ENCODE measurements around the gene CLCN7. TPM values are rescaled to one million over a fixed set of nuclear protein-coding genes. Genes with fewer than 3 reads are reported as not detected.

CLCN7 gene
- total RNA-seq, 4 donors from 2014 or later: 46.3 to 140 (median 72.4) TPM

- no peak overlapping the region for H3K4me3 ChIP-seq (ENCODE audit: low read depth, poor library complexity, severe bottlenecking)
- no peak for DNase-seq (ENCODE audit: low spot score in 2 of 2)
- WGBS, 2 donors: 95 to 98% methylated on average over 12 to 21 of the region's 21 CpGs
- TF ChIP-seq POLR2A (IDR thresholded peaks at IDR 0.05) (no peak), CTCF (IDR thresholded peaks at IDR 0.05) (no peak)
- intact Hi-C loops (cut with DNase I; ENCODE audit: low total_unique reads): no loop called here
Measured at GRCh38 chr16:1450841-1451240, 24.0 kb downstream of the CLCN7 start.

GRCh38 chr16:1450218-1450617 is 24.6 kb downstream of the CLCN7 start:
- no peak for DNase-seq (ENCODE audit: low spot score in 2 of 2)
- TF ChIP-seq POLR2A (IDR thresholded peaks at IDR 0.05): no peak
- no peak for TF ChIP-seq CTCF (IDR thresholded peaks at IDR 0.05)
- H3K4me3 ChIP-seq (ENCODE audit: low read depth, poor library complexity, severe bottlenecking): no peak overlapping the region
- WGBS, 2 donors: 93% methylated on average over 14 to 25 of the region's 29 CpGs
- intact Hi-C loops (cut with DNase I; ENCODE audit: low total_unique reads): no loop called here

- TF ChIP-seq POLR2A (IDR thresholded peaks at IDR 0.05): no peak
- no peak for TF ChIP-seq CTCF (IDR thresholded peaks at IDR 0.05)
- 92 to 94% methylated on average over 20 to 25 of the region's 25 CpGs for WGBS, 2 donors
- no peak for DNase-seq (ENCODE audit: low spot score in 2 of 2)
- no peak overlapping the region for H3K4me3 ChIP-seq (ENCODE audit: low read depth, poor library complexity, severe bottlenecking)
- intact Hi-C loops (cut with DNase I; ENCODE audit: low total_unique reads): no loop called here
Measured at GRCh38 chr16:1449201-1449788, 25.5 kb downstream of the CLCN7 start.

- no peak overlapping the region for H3K4me3 ChIP-seq (ENCODE audit: low read depth, poor library complexity, severe bottlenecking)
- no peak for TF ChIP-seq POLR2A (IDR thresholded peaks at IDR 0.05)
- no peak for TF ChIP-seq CTCF (IDR thresholded peaks at IDR 0.05)
- WGBS, 2 donors: 85 to 89% methylated on average over 21 to 28 of the region's 30 CpGs
- intact Hi-C loops (cut with DNase I; ENCODE audit: low total_unique reads): no loop called here
- no peak for DNase-seq (ENCODE audit: low spot score in 2 of 2)
Measured at GRCh38 chr16:1448536-1449116, 26.2 kb downstream of the CLCN7 start.

- DNase-seq (ENCODE audit: low spot score in 2 of 2): no peak
- TF ChIP-seq CTCF (IDR thresholded peaks at IDR 0.05): no peak
- TF ChIP-seq POLR2A (IDR thresholded peaks at IDR 0.05): no peak
- H3K4me3 ChIP-seq (ENCODE audit: low read depth, poor library complexity, severe bottlenecking): no peak overlapping the region
- intact Hi-C loops (cut with DNase I; ENCODE audit: low total_unique reads): no loop called here
- WGBS, 2 donors: 90 to 91% methylated on average over 9 to 11 of the region's 11 CpGs
Measured at GRCh38 chr16:1447965-1448364, 26.9 kb downstream of the CLCN7 start.
